DMS 273 (cell line): ENCODE measurements around the gene MAN1A2.
A peak's percentile ranks its signal among the peaks of the same experiment; 100 is the strongest.
"Not testable (repeated sequence)": the region's sequence is repeated elsewhere in the genome, so short reads cannot be mapped to it uniquely, and the experiment has no call there.

Source experiments
- DNase-seq: peaks from one replicate; lab custom pipeline; 2025; ENCODE audit not compliant: unreplicated experiment; lab: John Stamatoyannopoulos, UW

The MAN1A2 gene

DNA sequence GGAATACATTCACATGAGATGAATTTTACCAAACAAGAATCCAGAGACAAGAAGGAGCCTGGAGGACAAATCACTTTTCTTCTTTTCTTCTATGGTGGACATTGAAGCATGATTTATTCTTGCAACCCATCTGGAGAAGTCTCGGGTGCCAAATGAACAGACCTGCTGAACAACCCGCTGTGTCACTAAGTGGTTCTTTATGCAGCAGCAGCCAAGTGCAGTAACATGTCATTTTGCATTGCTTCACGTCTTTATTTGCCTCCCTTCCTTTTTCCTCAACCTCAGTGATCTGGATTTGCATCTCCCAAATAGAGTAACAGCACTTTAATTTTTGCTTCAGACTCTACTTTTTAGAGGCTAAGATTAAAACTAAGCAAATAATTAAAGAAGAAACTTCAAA lies 188.6 kb downstream of the MAN1A2 start:
- peak; percentile 66 for DNase-seq

- DNase-seq = no peak
These were observed 189.1 kb downstream of the MAN1A2 start for GRCh38 chr1:117556341-117556740.

DNA sequence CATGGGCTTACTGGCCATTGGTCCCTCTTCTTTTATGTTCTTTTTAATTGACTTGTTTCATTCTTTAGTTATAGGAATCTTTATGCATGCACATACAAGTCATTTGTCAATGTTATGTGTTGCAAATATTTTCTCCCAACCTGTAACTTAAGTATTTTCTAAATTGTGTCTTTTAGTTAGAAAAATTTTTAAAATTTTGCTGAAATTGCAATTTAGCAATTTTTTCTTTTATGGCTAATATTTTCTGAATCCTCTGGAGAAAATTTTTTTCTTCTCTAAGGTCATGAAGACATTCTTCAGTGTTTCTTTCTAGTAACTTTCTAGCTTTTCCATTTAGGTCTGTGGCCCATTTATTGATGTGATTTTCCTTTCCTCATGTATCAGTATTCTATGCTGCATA lies 189.7 kb downstream of the MAN1A2 start:
- DNase-seq = no peak

DNA sequence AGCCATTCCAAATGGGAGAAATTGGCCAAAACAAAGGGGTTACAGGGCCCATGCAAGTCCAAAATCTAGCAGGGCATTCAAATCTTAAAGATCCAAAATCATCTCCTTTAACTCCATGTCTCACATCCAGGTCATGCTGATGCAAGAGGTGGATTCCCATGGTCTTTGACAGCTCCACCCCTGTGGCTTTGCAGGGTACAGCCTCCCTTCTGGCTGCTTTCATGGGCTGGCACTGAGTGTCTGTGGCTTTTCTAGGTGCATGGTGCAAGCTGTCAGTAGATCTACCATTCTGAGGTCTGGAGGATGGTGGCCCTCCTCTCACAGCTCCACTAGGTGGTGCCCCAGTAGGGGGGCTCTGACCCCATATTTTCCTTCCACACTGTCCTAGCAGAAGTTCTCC lies 191.2 kb downstream of the MAN1A2 start:
- DNase-seq = not testable (repeated sequence)

- DNase-seq = no peak
These were observed 191.9 kb downstream of the MAN1A2 start for GRCh38 chr1:117559139-117559538.

DNA sequence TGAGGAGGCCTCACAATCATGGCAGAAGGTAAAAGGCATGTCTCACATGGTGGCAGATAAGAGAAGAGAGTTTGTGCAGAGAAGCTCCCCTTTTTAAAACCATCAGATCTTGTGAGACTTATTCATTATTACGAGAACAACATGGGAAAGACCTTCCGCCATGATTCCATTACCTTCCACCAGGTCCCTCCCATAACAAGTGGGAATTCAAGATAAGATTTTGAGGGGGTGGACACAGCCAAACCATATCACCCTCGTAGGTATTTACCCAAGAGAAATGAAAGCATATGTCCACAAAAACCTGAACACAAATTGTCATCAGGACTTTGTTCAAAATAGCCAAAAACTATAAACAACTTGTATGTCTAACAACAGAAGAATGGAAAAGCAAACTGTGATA lies 192.7 kb downstream of the MAN1A2 start:
- no peak for DNase-seq

GRCh38 chr1:117561071-117561470 lies 193.8 kb downstream of the MAN1A2 start:
- no peak for DNase-seq

GRCh38 chr1:117561551-117561950 lies 194.3 kb downstream of the MAN1A2 start:
- no peak for DNase-seq

DNA sequence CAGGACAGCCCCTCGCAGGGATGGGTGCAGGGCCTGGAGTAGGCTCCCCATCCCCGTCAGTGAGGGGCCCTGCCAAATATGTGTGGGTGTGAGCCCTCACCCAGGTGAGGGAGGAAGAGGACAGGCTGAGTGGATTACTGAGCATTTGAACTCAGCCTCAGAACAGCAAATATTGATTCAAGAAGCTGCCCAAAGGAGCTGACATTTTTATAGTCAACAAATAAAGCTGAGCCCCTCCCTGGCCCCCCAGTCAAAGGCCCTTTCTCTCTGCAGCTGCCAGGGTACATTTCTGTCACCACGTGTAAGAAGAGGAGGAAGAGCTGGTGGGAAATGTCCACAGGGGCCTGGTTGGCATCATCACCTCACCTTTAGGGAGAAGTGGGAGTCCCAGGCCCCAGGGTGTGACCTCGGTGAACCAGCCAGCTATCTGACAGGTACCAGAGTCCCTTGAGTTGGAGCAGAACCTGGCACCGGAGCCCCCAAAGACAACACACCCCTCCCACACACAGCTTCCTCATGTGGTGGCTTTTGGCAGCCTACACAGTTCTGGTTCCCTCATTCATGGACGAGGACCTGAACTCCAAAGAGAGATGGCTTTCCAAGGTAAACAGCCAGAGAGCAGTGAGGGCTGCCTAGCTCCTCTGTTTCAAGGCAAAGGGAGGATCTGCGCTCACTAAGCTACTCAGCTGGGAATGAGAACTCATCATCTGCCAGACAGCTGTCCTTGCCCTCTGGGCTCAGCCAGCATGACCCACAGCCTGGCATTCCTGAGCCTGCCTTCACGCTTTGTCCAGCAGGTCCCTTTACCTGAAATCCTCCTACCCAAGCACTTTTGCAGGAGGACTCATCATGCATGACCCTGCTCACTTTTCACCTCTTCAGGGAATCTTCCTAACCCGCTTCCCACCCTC lies 195.6 kb downstream of the MAN1A2 start:
- no peak for DNase-seq

GRCh38 chr1:117563492-117563875 lies 196.2 kb downstream of the MAN1A2 start:
- DNase-seq = no peak

- DNase-seq = no peak
These were observed 197.2 kb downstream of the MAN1A2 start for GRCh38 chr1:117564227-117565075.

GRCh38 chr1:117565076-117565556 lies 197.9 kb downstream of the MAN1A2 start:
- no peak for DNase-seq

DNA sequence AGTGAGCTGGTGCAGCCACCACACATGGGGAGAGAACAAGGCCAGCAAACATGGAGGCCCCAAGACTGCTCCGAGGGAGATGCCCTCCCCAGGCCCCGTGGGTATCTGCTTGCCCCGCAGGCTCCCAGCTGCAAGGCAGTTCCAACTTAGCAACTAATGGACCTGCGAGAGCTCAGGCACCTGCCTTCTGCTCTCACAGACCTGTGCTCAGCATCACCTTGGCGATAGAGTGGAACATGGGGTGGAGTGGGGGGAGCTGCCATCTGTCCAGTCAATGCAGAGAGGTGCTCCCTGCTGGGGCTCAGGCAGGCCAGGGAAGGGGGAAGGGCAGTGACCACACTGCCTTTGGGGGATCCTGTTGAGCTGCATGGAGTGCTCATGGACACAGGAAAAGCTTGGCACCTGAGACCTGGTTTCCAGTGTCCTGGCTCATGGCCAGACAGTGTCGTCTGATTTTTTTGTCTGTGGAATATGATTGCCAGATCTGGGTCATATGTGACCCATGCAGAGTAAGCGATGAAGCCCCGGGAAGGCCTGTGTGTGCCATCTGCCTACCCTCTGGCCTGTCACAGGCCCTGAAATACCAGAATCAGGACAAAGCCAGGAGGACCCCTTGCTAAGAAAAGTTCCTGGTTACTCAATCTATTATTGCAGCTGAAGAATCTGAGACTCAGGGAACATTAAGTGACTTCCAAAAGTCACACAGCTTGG lies 198.7 kb downstream of the MAN1A2 start:
- peak; percentile 56 for DNase-seq

GRCh38 chr1:117566556-117566955 lies 199.3 kb downstream of the MAN1A2 start:
- DNase-seq = no peak

DNA sequence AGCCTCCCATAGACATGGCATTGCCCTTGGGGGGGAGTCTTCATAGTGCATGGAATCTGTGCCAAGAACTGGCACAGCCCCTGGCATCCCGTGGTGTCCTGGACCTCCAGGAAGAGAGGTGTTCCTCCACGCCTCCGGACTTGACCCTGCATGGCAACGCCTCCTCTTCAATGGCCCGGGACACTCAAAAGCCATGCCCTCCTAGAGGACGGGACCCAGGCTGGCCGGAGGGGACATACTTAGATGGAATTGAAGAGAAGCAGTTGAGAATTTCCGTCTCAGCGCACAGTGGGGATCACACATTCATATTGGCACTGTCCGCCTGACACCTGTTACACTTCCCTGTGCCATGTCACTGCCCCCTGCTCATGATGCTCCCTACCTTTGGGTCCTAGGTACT lies 200.2 kb downstream of the MAN1A2 start:
- no peak for DNase-seq

- no peak for DNase-seq
These were observed 200.7 kb downstream of the MAN1A2 start for GRCh38 chr1:117567976-117568375.

DNA sequence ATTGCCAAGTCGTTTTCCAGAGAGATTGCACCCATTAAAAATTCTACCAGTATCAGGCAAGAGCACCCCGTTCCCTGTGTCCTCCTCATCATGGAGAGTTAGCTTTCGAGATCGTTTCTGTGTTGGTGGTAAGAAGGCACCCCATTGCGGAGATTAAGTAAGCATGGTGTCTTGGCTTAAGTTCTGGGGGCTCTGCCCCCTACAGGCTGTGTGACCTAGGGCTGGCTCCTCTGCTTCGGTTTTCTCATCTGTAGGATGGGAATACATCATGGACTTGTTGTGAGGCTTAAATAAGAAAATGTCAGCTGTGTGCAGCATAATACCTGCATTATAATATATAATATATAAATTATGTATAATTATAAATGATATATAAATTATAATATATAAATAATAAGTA lies 201.8 kb downstream of the MAN1A2 start:
- DNase-seq = no peak

DNA sequence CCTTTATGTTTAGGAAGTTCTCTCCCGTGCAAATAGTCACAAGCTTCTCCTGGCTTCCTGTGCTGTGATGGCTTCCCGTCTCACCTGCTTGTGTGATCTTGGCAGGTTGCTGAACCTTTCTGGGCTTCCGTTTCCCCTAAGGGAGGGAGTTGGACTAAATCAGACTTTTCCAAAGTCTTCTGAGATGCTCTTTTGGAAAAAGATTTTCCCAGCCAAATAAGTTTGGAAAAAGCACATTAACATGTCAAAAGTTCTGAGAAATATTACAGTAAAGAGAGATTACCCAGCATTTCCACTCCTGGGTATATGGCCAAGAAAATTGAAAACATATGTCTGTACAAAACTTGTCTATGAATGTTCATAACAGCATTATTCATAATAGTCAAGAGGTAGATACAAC lies 202.6 kb downstream of the MAN1A2 start:
- no peak for DNase-seq

GRCh38 chr1:117570988-117571409 lies 203.8 kb downstream of the MAN1A2 start:
- DNase-seq = no peak

- DNase-seq = no peak
These were observed 204.2 kb downstream of the MAN1A2 start for GRCh38 chr1:117571496-117571895.

DNA sequence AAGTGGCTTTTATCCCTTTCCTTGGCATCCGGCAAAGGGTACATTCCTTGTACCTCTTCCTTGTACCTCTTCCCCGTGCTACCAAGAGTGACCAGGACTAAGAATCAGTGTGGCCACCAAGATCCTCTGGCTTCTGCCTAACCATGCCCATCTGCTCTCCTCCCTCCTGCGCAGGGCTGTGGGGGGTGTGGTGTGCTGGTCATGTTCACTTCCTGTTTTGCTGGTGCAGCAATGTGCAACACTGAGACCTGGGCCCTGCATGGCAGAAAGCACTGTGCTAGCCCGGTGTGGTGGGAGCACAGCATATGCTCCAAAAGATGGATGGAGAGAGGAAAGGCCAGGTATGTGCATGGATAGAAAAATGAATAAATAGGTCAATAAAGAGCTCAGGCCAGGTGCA lies 205.3 kb downstream of the MAN1A2 start:
- DNase-seq = no peak
